GM19099 (cell line): ENCODE data around the gene FSTL1.

ENCODE experiments used
- POLR2A ChIP-seq: IDR thresholded peaks from 3 replicates; pipeline ENCODE4 v1.6.1; 2011; ENCODE audit warnings: low read depth; ENCODE audit not compliant: insufficient read length; ENCODE audit errors: extremely low read depth

FSTL1 gene

GRCh38 chr3:120450600-120451271, at the start of gene FSTL1:
Gene FSTL1 (minus strand): TSS chr3:120450992. CDS start chr3:120450746, 246 bp downstream.
- TF ChIP-seq POLR2A: no peak

DNA sequence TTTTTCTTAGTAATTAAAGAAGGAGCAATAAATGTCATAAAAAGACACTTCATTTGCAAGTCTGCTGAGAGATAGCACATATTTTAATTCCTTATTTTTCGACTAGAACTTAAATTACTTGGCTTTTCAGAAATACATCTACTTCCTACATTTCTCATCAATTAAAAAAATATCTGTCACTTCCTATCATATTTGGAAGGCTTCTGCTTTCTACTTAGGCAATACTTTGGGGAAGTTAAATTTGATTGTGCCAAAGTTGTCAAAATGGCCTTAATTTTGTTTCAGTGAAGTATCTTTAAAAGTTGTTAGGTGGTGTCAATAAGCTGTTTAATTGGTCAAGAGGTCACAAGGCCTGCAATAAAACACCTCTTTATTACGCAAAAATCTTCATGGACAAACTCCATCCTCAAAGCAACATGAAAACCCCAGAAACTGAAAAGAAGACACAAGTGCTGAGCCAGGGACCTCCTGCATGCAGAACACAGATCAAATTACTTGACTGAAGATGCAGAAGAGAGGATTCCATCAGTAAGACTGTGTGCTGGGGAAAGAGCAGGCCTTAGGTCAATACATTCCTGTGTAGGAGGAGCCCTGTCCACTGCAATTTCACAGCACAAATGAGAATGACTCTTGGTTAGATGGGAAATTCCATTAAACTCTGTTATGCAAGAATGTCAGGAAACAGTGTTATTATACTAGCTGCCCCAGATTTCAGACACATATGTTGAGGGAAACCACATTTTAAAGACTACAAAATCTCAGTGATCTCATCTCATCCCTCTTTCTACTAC, 48.0 kb upstream of the FSTL1 start:
- no peak for TF ChIP-seq POLR2A

DNA sequence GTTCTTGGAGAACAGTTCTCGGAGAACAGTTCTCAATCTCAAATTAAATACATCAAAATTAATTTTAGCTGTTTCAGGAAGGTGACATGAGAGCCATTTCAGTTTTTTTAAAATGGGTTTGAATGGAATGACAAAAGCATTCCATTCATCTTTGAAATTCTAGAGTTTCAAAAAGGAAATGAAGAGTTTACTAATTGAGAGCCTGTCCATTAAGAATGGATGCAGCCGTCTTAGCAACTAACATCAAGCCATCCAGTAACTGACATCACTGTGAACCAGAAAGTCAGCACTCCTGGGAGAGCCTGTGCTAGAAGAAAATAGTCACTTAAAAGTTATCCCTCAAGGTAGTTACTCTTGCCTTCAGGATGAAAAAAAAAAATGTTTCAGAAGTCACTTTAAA, 47.0 kb upstream of the FSTL1 start:
- TF ChIP-seq POLR2A: no peak

- no peak for TF ChIP-seq POLR2A
These were observed 46.5 kb upstream of the FSTL1 start for GRCh38 chr3:120497336-120497735.

DNA sequence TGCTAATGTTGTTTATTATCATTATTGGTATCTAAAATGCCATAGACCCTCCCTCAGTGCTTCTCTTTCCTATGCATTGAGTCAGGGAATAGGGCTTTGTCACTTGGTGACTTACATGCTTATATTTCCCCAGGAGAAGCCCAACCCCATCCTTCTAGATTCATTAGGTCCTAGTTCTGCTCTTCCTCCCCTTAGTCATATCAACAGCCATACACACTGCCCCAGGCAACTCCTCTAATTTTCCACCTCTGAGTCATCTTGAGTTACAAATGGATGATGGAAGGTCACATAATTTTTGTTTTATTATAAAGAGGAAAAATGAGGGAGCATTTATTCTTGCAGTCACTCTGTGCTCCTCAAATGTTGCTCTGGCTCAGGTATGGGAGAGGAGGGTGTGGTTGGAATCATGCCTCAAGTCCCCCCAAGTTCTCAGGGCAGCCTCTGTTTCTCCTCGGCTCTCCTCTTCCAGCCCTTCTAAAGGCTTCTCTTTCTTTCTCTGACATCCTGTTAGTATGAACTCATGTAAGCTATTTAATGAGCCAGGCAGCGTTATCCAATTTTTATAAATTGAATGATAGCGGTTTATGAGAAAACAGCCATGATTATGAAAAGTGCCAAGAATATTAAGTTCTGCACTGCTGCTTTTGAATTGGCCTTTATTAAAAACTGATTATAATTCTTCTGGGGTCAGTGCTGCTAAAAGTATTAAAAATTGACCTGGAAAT, 45.6 kb upstream of the FSTL1 start:
- TF ChIP-seq POLR2A: no peak

GRCh38 chr3:120495809-120496208, 45.0 kb upstream of the FSTL1 start:
- no peak for TF ChIP-seq POLR2A

DNA sequence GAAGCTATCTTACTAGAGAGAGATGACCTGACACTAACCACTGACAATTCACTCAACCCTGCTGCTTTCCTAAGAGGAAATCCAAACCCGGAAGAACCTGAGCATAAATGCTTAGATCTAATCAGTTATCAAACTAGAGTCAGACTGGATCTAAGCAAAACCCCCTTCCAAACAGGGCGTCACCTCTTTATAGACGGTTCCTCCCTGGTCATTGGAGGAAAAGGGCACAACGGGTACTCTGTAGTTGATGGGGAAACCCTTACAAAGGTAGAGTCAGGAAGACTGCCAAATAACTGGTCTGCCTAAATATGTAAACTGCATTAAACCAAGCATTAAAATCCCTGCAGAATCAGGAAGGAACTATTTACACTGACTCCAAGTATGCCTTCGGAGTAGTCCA, 41.3 kb upstream of the FSTL1 start:
- no peak for TF ChIP-seq POLR2A

GRCh38 chr3:120489421-120489820, 38.6 kb upstream of the FSTL1 start:
- no peak for TF ChIP-seq POLR2A

- no peak for TF ChIP-seq POLR2A
These were observed 37.5 kb upstream of the FSTL1 start for GRCh38 chr3:120488296-120488695.

DNA sequence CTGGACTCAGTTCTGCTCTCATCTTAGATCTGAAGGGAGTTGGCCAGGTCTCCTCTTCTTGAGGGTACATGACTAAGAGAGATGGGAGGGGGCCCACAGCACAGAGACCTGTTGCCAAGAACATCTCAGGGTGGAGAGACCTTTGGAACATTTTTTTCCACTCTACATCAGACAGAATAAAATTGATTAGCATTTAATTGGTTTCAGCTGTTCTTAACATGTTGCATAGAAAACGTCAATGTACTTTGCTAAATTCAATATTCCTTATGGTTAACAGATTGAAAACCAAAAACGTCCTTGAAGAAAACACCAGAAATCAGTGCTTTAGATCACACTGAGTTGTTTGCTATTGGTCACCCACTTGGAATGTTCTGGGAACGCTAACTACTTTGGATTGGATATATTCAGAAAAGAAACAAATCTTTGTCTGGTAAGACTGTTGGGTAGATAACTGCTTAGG, 36.4 kb upstream of the FSTL1 start:
- TF ChIP-seq POLR2A: no peak

- no peak for TF ChIP-seq POLR2A
These were observed 30.3 kb upstream of the FSTL1 start for GRCh38 chr3:120481081-120481480.

- no peak for TF ChIP-seq POLR2A
These were observed 27.0 kb upstream of the FSTL1 start for GRCh38 chr3:120477781-120478180.

- TF ChIP-seq POLR2A: no peak
These were observed 25.1 kb upstream of the FSTL1 start for GRCh38 chr3:120475722-120476377.

DNA sequence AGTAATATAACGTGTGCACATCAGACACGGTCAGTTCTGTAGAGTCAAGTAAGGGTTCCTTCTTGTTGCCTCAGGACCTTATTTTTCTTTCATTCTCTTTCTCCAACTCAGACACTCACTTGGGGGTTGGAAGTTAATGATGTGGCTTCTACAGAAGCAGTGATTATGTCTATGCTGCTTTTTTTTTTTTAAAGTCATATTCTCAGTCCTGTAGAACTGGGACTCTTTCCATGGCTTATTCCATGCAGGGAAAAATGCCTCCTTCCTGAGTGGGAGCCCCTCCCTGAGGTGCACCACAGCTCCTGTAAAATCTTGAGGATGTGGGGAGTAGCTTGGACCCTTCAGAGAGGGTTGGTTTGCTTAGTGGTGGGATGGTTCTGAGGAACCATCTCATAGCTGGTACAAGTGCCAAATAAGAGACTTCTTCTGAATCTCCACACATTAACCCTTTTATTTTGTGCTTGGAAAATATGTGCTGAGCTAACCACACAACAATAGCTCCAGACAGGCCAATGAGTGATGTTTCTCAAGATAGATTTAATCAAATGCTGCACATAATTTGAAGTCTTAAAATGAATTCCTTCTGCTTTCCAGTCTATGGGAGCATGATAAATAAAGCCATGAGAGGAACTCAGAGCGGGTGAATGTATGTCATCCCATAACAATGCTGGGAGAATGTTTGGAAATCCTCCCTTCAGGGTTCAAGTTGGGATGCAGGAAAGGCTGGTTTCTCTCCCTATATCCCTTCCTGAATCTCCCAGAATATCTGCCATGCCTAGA, 23.3 kb upstream of the FSTL1 start:
- TF ChIP-seq POLR2A: no peak
